ENCODE data around the gene ZNF830. TPM values are rescaled to one million over a fixed set of nuclear protein-coding genes. Genes with fewer than 3 reads are reported as not detected.
A peak's percentile ranks its signal among the peaks of the same experiment; 100 is the strongest.
"Not testable (repeated sequence)": the region's sequence is repeated elsewhere in the genome, so short reads cannot be mapped to it uniquely, and the experiment has no call there.

Gene ZNF830
- 10 to 100 TPM; 20.1 to 23.2 TPM for total RNA-seq

DNA sequence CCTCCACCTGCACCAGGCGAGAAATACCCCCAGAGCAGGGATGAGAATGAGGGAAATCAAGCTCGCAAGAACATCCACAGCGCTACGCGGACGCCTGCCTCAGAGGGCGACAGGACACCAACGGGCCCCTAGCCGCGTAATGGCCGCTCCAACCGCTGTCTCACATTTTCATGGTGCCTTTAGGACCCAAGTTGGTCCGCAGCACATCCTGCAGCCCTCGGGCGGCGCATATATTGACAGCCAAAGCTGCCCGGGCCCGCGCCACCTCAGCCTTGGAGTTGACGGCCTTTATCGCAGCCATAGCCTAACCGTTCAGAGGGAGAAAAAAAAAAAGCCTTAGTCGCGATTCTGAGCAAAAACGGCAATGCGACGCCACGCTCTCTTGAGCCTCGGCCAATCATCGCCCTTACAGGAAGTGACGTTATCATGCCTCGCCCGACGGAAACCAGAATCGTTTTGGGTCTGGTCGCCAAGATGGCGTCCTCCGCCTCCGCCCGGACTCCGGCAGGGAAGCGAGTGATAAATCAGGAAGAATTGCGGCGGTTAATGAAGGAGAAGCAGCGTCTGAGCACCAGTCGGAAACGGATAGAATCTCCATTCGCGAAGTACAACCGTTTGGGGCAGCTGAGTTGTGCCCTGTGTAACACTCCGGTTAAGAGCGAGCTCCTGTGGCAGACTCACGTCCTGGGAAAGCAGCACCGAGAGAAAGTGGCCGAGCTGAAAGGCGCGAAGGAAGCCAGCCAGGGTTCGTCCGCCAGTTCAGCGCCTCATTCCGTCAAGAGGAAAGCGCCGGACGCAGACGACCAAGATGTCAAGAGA, at the start of gene ZNF830, which contains the start of gene CCT6B:
Gene ZNF830, plus strand, starts transcription at position 448 of the 819 bp plus-strand sequence. Its CDS starts 27 bp downstream, at position 475.
Gene CCT6B, minus strand, starts transcription at position 368 of the 819 bp plus-strand sequence. Its CDS starts 67 bp downstream, at position 301.
- ATAC-seq (replicated peaks) = peak; percentile 98
- H3K9me3 Mint-ChIP-seq = peaks cover 8% of the 10 kb centered on the region
- H3K27ac Mint-ChIP-seq = peak within 1 kb of the TSS; percentile 99
- H3K4me3 Mint-ChIP-seq = peak within 1 kb of the TSS; percentile 94
- H3K27me3 Mint-ChIP-seq = no peaks in the 10 kb centered on the region
- peaks cover 46% of the 10 kb centered on the region for H3K36me3 Mint-ChIP-seq (ENCODE audit: low read depth)
- H3K4me1 Mint-ChIP-seq = peaks cover 22% of the 10 kb centered on the region

GRCh38 chr17:34913001-34913400, 48.3 kb upstream of the ZNF830 start:
- no peak for ATAC-seq (replicated peaks)
- H3K4me1 Mint-ChIP-seq = no peaks in the 10 kb centered on the region
- H3K4me3 Mint-ChIP-seq = no peak overlapping the region
- H3K9me3 Mint-ChIP-seq = no peaks in the 10 kb centered on the region
- no peak overlapping the region for H3K27ac Mint-ChIP-seq
- H3K36me3 Mint-ChIP-seq (ENCODE audit: low read depth) = no peaks in the 10 kb centered on the region
- H3K27me3 Mint-ChIP-seq = peaks cover 3% of the 10 kb centered on the region

DNA sequence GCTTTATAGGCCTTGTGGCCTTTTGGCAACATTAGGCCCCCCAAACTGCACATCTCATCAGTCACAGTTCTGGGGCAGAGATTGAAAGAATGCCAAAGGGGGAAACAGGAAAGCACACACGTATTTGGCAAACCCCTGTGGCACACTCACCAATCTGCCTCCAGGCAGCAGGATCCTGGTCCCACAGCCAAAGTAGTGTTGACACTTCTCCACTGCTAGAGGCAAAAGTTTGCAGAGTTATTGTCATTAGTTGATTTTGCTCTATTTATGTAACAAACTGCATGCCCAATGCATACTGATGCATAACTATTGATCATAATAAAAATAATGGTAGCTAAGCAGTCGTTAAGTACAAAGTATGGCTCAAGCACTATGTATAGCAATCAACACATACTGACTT, 45.2 kb upstream of the ZNF830 start:
- H3K4me3 Mint-ChIP-seq = no peak overlapping the region

GRCh38 chr17:34917381-34917780, 44.0 kb upstream of the ZNF830 start:
- no peak overlapping the region for H3K4me3 Mint-ChIP-seq
- H3K27me3 Mint-ChIP-seq = peaks cover 4% of the 10 kb centered on the region
- no peak overlapping the region for H3K27ac Mint-ChIP-seq
- H3K9me3 Mint-ChIP-seq = no peaks in the 10 kb centered on the region
- no peaks in the 10 kb centered on the region for H3K4me1 Mint-ChIP-seq
- no peaks in the 10 kb centered on the region for H3K36me3 Mint-ChIP-seq (ENCODE audit: low read depth)
- ATAC-seq (replicated peaks) = no peak

More for the DNA sequence above, 45.2 kb upstream of the ZNF830 start:
- no peaks in the 10 kb centered on the region for H3K9me3 Mint-ChIP-seq
- H3K27ac Mint-ChIP-seq = no peak overlapping the region
- H3K4me1 Mint-ChIP-seq = no peaks in the 10 kb centered on the region
- H3K36me3 Mint-ChIP-seq (ENCODE audit: low read depth) = no peaks in the 10 kb centered on the region
- H3K27me3 Mint-ChIP-seq = peaks cover 7% of the 10 kb centered on the region
- no peak for ATAC-seq (replicated peaks)

- Mint-ChIP-seq H3K4me3 (no peak overlapping the region), H3K9me3 (no peaks in the 10 kb centered on the region), H3K27me3 (peaks cover 4% of the 10 kb centered on the region), H3K27ac (no peak overlapping the region), H3K36me3 (ENCODE audit: low read depth) (no peaks in the 10 kb centered on the region), H3K4me1 (no peaks in the 10 kb centered on the region)
- ATAC-seq (replicated peaks) = no peak
These were observed 40.7 kb upstream of the ZNF830 start for GRCh38 chr17:34920676-34921075.

GRCh38 chr17:34926661-34927060, 34.7 kb upstream of the ZNF830 start:
- no peaks in the 10 kb centered on the region for H3K4me1 Mint-ChIP-seq
- no peaks in the 10 kb centered on the region for H3K36me3 Mint-ChIP-seq (ENCODE audit: low read depth)
- no peak for ATAC-seq (replicated peaks)
- no peaks in the 10 kb centered on the region for H3K9me3 Mint-ChIP-seq
- no peak overlapping the region for H3K4me3 Mint-ChIP-seq
- no peak overlapping the region for H3K27ac Mint-ChIP-seq
- no peaks in the 10 kb centered on the region for H3K27me3 Mint-ChIP-seq

GRCh38 chr17:34930283-34930682, 31.1 kb upstream of the ZNF830 start:
- ATAC-seq (replicated peaks) = no peak
- no peaks in the 10 kb centered on the region for H3K36me3 Mint-ChIP-seq (ENCODE audit: low read depth)
- no peaks in the 10 kb centered on the region for H3K9me3 Mint-ChIP-seq
- H3K27ac Mint-ChIP-seq = no peak overlapping the region
- H3K4me1 Mint-ChIP-seq = no peaks in the 10 kb centered on the region
- no peaks in the 10 kb centered on the region for H3K27me3 Mint-ChIP-seq
- no peak overlapping the region for H3K4me3 Mint-ChIP-seq

GRCh38 chr17:34950780-34951179, 10.6 kb upstream of the ZNF830 start:
- H3K27ac Mint-ChIP-seq; H3K9me3 Mint-ChIP-seq; ATAC-seq (replicated peaks); H3K27me3 Mint-ChIP-seq; H3K36me3 Mint-ChIP-seq (ENCODE audit: low read depth); H3K4me3 Mint-ChIP-seq; H3K4me1 Mint-ChIP-seq: not testable (repeated sequence)

GRCh38 chr17:34958438-34958837, 2.9 kb upstream of the ZNF830 start:
- H3K9me3 Mint-ChIP-seq = peaks cover 8% of the 10 kb centered on the region
- peaks cover 19% of the 10 kb centered on the region for H3K36me3 Mint-ChIP-seq (ENCODE audit: low read depth)
- no peak for ATAC-seq (replicated peaks)
- no peak overlapping the region for H3K27ac Mint-ChIP-seq
- no peak overlapping the region for H3K4me3 Mint-ChIP-seq
- peaks cover 13% of the 10 kb centered on the region for H3K4me1 Mint-ChIP-seq
- H3K27me3 Mint-ChIP-seq = no peaks in the 10 kb centered on the region

- peaks cover under 1% of the 10 kb centered on the region for H3K36me3 Mint-ChIP-seq (ENCODE audit: low read depth)
- peak overlapping the region; percentile 4 for H3K27ac Mint-ChIP-seq
- peak overlapping the region; percentile 3 for H3K4me3 Mint-ChIP-seq
- H3K4me1 Mint-ChIP-seq = peaks cover 6% of the 10 kb centered on the region
- ATAC-seq (replicated peaks) = peak; percentile 62
- no peaks in the 10 kb centered on the region for H3K27me3 Mint-ChIP-seq
- H3K9me3 Mint-ChIP-seq = no peaks in the 10 kb centered on the region
These were observed 12.8 kb downstream of the ZNF830 start for GRCh38 chr17:34974179-34974578.

- H3K4me3 Mint-ChIP-seq = peak overlapping the region; percentile 3
- H3K4me1 Mint-ChIP-seq = peaks cover 15% of the 10 kb centered on the region
- no peaks in the 10 kb centered on the region for H3K36me3 Mint-ChIP-seq (ENCODE audit: low read depth)
- ATAC-seq (replicated peaks) = peak; percentile 78
- H3K27me3 Mint-ChIP-seq = no peaks in the 10 kb centered on the region
- no peaks in the 10 kb centered on the region for H3K9me3 Mint-ChIP-seq
- H3K27ac Mint-ChIP-seq = peak overlapping the region; percentile 4
These were observed 13.8 kb downstream of the ZNF830 start for GRCh38 chr17:34974794-34975785.

- no peaks in the 10 kb centered on the region for H3K9me3 Mint-ChIP-seq
- peak overlapping the region; percentile 92 for H3K4me3 Mint-ChIP-seq
- H3K27ac Mint-ChIP-seq = peak overlapping the region; percentile 96
- H3K36me3 Mint-ChIP-seq (ENCODE audit: low read depth) = peaks cover 29% of the 10 kb centered on the region
- peaks cover 29% of the 10 kb centered on the region for H3K4me1 Mint-ChIP-seq
- H3K27me3 Mint-ChIP-seq = no peaks in the 10 kb centered on the region
- ATAC-seq (replicated peaks) = no peak
These were observed 17.8 kb downstream of the ZNF830 start for GRCh38 chr17:34979153-34979552.

- Mint-ChIP-seq H3K4me1 (peaks cover 26% of the 10 kb centered on the region), H3K27ac (peak overlapping the region; percentile 96), H3K4me3 (peak overlapping the region; percentile 92), H3K9me3 (no peaks in the 10 kb centered on the region), H3K27me3 (no peaks in the 10 kb centered on the region), H3K36me3 (ENCODE audit: low read depth) (peaks cover 35% of the 10 kb centered on the region)
- no peak for ATAC-seq (replicated peaks)
These were observed 18.5 kb downstream of the ZNF830 start for GRCh38 chr17:34979650-34980352.

- Mint-ChIP-seq H3K36me3 (ENCODE audit: low read depth) (peaks cover 40% of the 10 kb centered on the region), H3K27me3 (no peaks in the 10 kb centered on the region), H3K4me3 (peak within 1 kb of the TSS; percentile 92), H3K27ac (peak within 1 kb of the TSS; percentile 96), H3K4me1 (peaks cover 23% of the 10 kb centered on the region), H3K9me3 (no peaks in the 10 kb centered on the region)
- peak; percentile 89 for ATAC-seq (replicated peaks)
These were observed 19.0 kb downstream of the ZNF830 start, which contains the start of gene LIG3 for GRCh38 chr17:34980353-34980680. LIG3 (plus strand) TSS chr17:34980512; CDS start chr17:34983006, 2,494 bp downstream.

Measured in activated T-helper 17 cell treated with anti-CD3 and anti-CD28 coated beads, Interleukin-2, amount 50 U/mL, for 72 hours (primary cell).